ENCODE data around the gene CHMP3. TPM values are rescaled to one million over a fixed set of nuclear protein-coding genes. Genes with fewer than 3 reads are reported as not detected.

CHMP3 gene
- total and polyA plus RNA-seq, 2 of the 8 experiments (the other 6 are each of a cell fraction or from before 2014, with no cell fraction given): 11.7 to 21.9 TPM

GRCh38 chr2:86480105-86480504 lies 83.1 kb downstream of the CHMP3 start (continued):
- no peak for TF ChIP-seq SP4 (IDR thresholded peaks at IDR 0.05; ENCODE audit: low read length)

GRCh38 chr2:86477349-86477748 lies 85.9 kb downstream of the CHMP3 start:
- Histone ChIP-seq H4K20me1 (replicated peaks in 1 of 2; ENCODE audit: control insufficient read depth in 1 of 2, insufficient read depth in 2 of 2, low read length in 2 of 2) (peaks cover 0 to 3% of the 10 kb centered on the region in 2 experiments), H3K4me1 (replicated peaks in 1 of 4; ENCODE audit: control insufficient read depth in 3 of 4, insufficient read depth in 4 of 4, low read length in 3 of 4) (no peaks in the 10 kb centered on the region), H2AK5ac (ENCODE audit: low read depth, low read length) (no peak overlapping the region), H2BK12ac (ENCODE audit: low read depth, low read length) (no peak overlapping the region), H2BK120ac (replicated peaks; ENCODE audit: low read depth, low read length) (no peak overlapping the region), H3K27ac (ENCODE audit: low read depth, low read length) (no peak overlapping the region), H3K4ac (replicated peaks; ENCODE audit: insufficient read length, low read depth, low read length) (no peak overlapping the region), H4K5ac (ENCODE audit: insufficient read length, low read depth, low read length) (no peak overlapping the region), H3K27me3 (replicated peaks in 1 of 4; ENCODE audit: control insufficient read depth in 3 of 4, extremely low read depth in 1 of 4, insufficient read depth in 3 of 4, low read length in 3 of 4) (peaks cover 0 to 1% (median 0%) of the 10 kb centered on the region in 4 experiments; a peak in 1 of 7 replicates), H3K4me2 (ENCODE audit: insufficient read depth in 1 of 2, low read depth in 2 of 2, low read length in 2 of 2) (no peak overlapping the region), H3K79me1 (ENCODE audit: low read depth, low read length) (no peaks in the 10 kb centered on the region), H2BK5ac (ENCODE audit: low read depth, low read length) (no peak overlapping the region), H2BK20ac (ENCODE audit: low read length) (no peak overlapping the region), H3K36me3 (ENCODE audit: control insufficient read depth in 2 of 4, insufficient read depth in 4 of 4, low read length in 3 of 4) (peaks cover 6 to 60% (median 33%) of the 10 kb centered on the region in 4 experiments; a peak in 7 of 8 replicates), H3K14ac (ENCODE audit: insufficient read length) (no peak overlapping the region), H3K23ac (ENCODE audit: insufficient read length) (no peak overlapping the region), H2AFZ (ENCODE audit: low read length) (no peak overlapping the region), H3K4me3 (ENCODE audit: extremely low read depth in 1 of 4, insufficient read depth in 2 of 4, low read depth in 3 of 4, low read length in 4 of 4) (no peak overlapping the region), H3K23me2 (ENCODE audit: low read depth, low read length) (no peaks in the 10 kb centered on the region), H3K56ac (replicated peaks; ENCODE audit: insufficient read length, low read depth, low read length) (no peak overlapping the region), H4K91ac (replicated peaks; ENCODE audit: insufficient read length, low read length) (no peak overlapping the region), H3K18ac (ENCODE audit: extremely low read depth, low read length) (no peak overlapping the region), H4K8ac (ENCODE audit: extremely low read depth, insufficient read depth, low read length) (no peak overlapping the region), H3K9me3 (ENCODE audit: insufficient read depth in 2 of 2, low read depth in 1 of 2, low read length in 1 of 2) (no peaks in the 10 kb centered on the region), H3K79me2 (ENCODE audit: control insufficient read depth in 1 of 2, insufficient read depth in 2 of 2, low read length in 2 of 2) (no peaks in the 10 kb centered on the region), H2BK15ac (ENCODE audit: low read length) (no peak overlapping the region), H3K9ac (replicated peaks in 1 of 4; ENCODE audit: extremely low read depth in 1 of 4, low read depth in 3 of 4, low read length in 3 of 4) (no peak overlapping the region)
- no peak for DNase-seq (ENCODE audit: low read depth in 1 of 2, low spot score in 2 of 2)
- POLR2A ChIA-PET (ENCODE audit: partially characterized antibody): no interaction called here
- FAIRE-seq: no peak
- CTCF ChIA-PET (ENCODE audit: partially characterized antibody): interaction anchor here (1.1 to 1.5 kb wide), 2 partner anchors 10 to 274 kb away, joined by 3 read pairs; no protein-coding TSS in a partner anchor
- no peak for TF ChIP-seq FOSL1 (IDR thresholded peaks at IDR 0.05; ENCODE audit: insufficient read depth, low read depth, low read length)
- no peak for TF ChIP-seq SIRT6 (IDR thresholded peaks at IDR 0.05; ENCODE audit: low read length)
- no peak for TF ChIP-seq CBX5 (IDR thresholded peaks at IDR 0.05; ENCODE audit: low read depth, low read length)
- TF ChIP-seq EP300 (IDR thresholded peaks at IDR 0.05; ENCODE audit: borderline replicate concordance in 1 of 2, low read depth in 2 of 2, low read length in 2 of 2): no peak

All from H1 (cell line).